ENCODE results near the gene CCDC24.

Gene CCDC24

GRCh38 chr1:43979528-43980254 lies 11.7 kb upstream of the CCDC24 start:
- peak; percentile 58 for DNase-seq (ENCODE audit: low read depth)
- H3K4me3 ChIP-seq (ENCODE audit: low read depth, low read length), result peak overlapping the region; percentile 68
- no peak for TF ChIP-seq CTCF (IDR thresholded peaks at IDR 0.05; ENCODE audit: insufficient read depth, low read depth, low read length, missing control alignments)

GRCh38 chr1:43980255-43981134 lies 10.9 kb upstream of the CCDC24 start:
- no peak for DNase-seq (ENCODE audit: low read depth)
- no peak for TF ChIP-seq CTCF (IDR thresholded peaks at IDR 0.05; ENCODE audit: insufficient read depth, low read depth, low read length, missing control alignments)
- H3K4me3 ChIP-seq (ENCODE audit: low read depth, low read length), result peak overlapping the region; percentile 68

GRCh38 chr1:43981135-43981491 lies 10.3 kb upstream of the CCDC24 start:
- DNase-seq (ENCODE audit: low read depth), result no peak
- no peak overlapping the region for H3K4me3 ChIP-seq (ENCODE audit: low read depth, low read length)
- no peak for TF ChIP-seq CTCF (IDR thresholded peaks at IDR 0.05; ENCODE audit: insufficient read depth, low read depth, low read length, missing control alignments)

GRCh38 chr1:43981636-43982035 lies 9.8 kb upstream of the CCDC24 start:
- no peak for TF ChIP-seq CTCF (IDR thresholded peaks at IDR 0.05; ENCODE audit: insufficient read depth, low read depth, low read length, missing control alignments)

GRCh38 chr1:43982241-43982640 lies 9.2 kb upstream of the CCDC24 start:
- TF ChIP-seq CTCF (IDR thresholded peaks at IDR 0.05; ENCODE audit: insufficient read depth, low read depth, low read length, missing control alignments), result no peak
- no peak for DNase-seq (ENCODE audit: low read depth)
- H3K4me3 ChIP-seq (ENCODE audit: low read depth, low read length), result no peak overlapping the region

More at GRCh38 chr1:43981636-43982035, 9.8 kb upstream of the CCDC24 start:
- no peak for DNase-seq (ENCODE audit: low read depth)
- H3K4me3 ChIP-seq (ENCODE audit: low read depth, low read length), result no peak overlapping the region

GRCh38 chr1:43982808-43983207 lies 8.6 kb upstream of the CCDC24 start:
- H3K4me3 ChIP-seq (ENCODE audit: low read depth, low read length), result no peak overlapping the region
- no peak for DNase-seq (ENCODE audit: low read depth)
- no peak for TF ChIP-seq CTCF (IDR thresholded peaks at IDR 0.05; ENCODE audit: insufficient read depth, low read depth, low read length, missing control alignments)
